ENCODE data around the gene SPATC1L.
"Not testable (repeated sequence)": the region's sequence is repeated elsewhere in the genome, so short reads cannot be mapped to it uniquely, and the experiment has no call there.

The SPATC1L gene

DNA sequence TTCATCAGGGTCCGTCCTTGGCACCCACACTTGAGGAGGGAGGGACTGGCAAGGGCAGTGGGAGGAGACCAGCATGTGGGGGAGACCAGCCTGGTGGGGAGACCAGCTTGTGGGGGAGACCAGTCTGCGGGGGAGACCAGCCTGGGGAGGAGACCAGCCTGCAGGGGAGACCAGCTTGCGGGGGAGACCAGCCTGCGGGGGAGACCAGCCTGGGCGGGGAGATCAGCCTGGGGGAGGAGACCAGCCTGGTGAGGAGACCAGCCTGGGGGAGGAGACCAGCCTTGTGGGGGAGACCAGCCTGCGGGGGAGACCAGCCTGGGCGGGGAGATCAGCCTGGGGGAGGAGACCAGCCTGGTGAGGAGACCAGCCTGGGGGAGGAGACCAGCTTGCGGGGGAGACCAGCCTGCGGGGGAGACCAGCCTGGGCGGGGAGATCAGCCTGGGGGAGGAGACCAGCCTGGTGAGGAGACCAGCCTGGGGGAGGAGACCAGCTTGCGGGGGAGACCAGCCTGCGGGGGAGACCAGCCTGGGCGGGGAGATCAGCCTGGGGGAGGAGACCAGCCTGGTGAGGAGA is 836 bp downstream of the SPATC1L start:
- not testable (repeated sequence) for DNase-seq (ENCODE audit: low read depth)

DNA sequence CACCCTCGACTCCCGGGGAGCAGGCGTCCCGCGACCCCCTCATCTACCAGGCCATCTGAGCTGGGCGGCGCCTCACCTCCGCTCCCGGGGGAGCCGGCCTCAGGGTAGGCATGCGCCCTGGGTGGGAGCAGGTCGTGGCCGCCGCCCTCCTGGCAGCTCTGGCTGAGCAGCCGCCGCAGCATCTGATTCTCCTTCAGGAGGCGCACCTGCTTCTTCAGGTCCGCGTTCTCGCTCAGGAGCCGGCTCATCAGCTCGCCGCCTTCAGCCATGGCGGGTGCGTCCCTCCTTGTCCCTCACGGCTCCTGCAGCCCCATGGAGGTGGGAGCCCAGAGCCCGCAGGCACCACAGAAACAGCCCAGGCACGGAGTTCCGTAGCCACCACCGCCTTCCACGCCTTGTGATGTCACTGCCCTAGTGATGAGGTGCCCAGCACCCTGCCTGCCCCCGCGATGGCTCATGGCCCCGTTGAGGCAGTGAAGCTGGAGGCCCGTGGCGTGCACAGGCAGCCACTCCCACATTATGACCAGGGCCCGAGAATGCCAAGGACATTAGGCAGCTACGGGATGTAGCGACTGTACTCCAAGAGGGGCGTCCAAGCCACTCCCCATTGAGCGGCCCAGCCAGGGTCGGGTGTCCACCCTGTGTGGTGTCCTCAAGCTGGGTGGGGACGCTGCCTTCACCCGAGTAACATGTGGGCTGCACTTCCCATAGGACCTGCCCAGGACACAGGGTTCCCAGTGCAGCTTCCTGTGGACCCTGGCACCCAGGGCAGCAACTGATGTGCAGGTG is 1.5 kb downstream of the SPATC1L start:
- DNase-seq (ENCODE audit: low read depth), result no peak

DNA sequence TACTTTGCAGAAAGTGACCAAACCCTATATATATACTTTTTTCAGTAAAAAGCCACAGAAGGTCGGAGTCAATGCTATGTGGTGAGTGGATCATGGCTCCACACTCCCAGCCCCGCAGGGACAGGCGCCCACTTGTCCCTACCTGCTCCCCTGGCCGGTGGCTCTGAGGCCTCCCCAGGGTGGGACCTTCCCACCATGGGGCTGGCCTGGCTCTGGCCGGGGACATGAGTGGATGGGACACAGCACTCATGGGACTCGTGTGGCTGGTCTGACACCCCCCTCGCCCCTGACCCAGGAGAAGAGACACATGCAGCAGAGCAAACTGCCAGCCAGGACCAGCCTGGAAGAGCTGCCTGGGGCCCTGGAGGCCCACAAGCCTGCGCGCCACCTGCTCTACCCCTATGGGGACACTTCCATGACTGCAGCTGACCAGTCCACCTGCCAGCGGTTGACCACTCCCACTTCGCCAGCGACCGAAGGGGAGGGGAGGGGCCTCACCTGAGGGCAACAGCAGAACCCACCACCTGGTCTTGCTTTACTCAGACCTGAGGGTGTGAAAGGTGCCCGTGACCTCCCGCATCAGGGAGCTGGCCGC is 2.2 kb downstream of the SPATC1L start:
- no peak for DNase-seq (ENCODE audit: low read depth)

DNA sequence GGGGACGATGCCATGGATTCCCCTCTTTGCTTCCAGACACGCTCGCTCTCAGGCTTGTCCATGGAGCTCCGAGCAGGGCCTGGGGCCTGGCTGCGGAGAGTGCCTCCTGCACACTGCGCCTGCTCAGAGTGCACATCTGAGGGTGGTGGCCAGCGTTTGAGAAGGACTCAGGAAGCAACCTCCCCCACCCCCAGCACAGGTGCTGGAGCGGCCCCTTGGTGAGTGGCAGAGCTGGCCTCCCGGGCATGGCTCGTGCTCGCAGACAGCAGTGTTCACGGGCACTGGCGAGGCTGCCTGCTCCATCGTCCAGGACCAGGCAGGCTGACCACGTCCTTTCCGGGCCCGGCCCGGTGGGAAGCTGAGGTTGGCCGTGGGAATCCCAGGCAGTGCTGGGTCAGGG is 2.8 kb downstream of the SPATC1L start:
- DNase-seq (ENCODE audit: low read depth), result no peak

DNA sequence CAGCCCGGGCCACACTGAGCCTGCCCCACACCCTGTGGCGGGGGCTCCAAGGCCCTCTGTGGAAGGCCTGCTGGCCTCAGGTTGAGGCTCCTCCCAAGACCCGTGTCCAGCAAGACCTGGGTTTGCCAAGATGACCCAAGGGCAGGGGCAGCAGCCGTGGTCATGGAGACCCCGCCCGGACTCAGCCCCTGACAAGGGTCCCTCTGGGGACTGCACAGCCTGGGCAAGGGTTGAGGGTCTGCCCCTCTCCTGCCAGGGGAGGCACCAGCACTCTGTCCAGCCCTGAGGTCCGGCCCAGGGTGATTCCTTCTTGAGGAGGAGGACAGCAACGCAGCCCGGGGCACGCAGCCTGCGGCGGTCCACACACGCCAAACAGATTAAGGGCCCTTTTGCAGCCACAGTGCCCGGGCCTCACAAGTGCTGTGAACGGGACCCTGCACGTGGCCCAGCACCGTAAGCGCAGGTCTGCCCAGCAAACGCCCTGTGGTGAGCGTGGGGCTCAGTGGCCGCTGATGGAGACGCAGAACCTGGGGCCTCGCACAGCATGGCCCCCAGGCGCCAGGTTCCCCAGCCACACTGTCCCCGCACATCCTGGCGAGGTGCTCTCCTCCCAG is 3.4 kb downstream of the SPATC1L start:
- DNase-seq (ENCODE audit: low read depth), result no peak

DNA sequence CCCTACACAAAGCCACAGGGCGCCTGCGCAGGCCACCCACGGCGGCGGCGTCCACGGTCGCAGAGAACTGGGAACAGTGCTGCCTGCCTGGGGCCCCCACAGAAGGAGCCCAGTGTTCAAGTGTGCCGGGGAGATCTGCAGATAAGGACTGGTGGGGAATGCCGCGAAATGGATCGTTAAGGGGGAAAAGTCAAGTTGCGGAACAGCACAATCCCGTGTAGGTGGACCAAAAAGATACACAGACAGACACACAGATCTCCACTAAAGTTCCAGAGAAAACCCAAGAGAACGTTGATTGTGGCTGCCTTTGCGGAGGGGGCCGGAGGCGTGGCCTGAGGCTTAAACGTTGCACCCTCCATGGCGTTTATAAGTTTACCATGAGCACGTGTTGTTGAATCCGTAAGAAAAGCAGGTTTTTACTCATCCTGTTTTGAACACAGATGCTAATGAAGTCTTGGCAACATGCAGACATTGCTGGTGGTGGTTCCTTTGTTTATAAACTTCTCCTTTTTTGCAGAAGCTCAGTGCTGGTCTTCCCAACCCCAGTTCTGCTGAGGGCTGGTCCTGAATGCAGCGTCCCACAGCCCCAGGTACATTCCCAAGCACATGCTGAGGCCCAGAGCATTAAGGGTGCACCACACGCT is 4.1 kb downstream of the SPATC1L start:
- no peak for DNase-seq (ENCODE audit: low read depth)

DNA sequence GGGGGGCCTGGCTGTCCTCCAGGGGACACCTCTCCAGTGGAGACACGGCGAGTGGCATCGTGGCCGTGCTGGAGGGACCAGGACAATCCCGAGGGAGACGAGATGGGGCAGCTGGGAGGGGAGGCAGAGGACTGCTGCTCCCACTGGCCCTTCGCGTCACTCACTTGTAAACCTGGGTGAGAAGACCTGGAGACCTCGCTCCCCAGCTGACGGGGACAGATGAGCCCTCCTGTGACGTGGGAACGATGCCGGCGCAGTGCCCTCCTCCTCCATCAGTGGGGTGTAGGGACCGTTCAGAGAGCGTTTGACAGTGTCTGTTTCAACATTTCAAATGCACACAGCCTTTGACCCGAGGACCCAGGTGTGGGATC is 4.6 kb downstream of the SPATC1L start:
- DNase-seq (ENCODE audit: low read depth), result no peak

DNA sequence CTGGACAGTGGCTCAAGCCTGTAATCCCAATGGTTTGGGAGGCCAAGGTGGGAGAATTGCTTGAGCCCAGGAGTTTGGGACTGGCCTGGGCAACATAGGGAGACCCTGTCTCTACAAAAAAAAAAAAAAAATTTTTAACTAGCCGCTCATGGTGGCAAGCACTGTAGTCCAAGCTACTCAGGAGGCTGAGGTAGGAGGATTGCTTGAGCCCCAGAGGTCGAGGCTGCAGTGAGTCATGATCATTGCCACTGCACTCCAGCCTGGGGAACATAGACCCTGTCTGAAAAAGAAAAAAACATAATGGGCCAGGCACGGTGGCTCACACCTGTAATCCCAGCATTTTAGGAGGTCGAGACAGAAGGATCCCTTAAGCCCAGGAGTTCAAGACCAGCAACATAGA is 5.3 kb downstream of the SPATC1L start:
- no peak for DNase-seq (ENCODE audit: low read depth)

DNA sequence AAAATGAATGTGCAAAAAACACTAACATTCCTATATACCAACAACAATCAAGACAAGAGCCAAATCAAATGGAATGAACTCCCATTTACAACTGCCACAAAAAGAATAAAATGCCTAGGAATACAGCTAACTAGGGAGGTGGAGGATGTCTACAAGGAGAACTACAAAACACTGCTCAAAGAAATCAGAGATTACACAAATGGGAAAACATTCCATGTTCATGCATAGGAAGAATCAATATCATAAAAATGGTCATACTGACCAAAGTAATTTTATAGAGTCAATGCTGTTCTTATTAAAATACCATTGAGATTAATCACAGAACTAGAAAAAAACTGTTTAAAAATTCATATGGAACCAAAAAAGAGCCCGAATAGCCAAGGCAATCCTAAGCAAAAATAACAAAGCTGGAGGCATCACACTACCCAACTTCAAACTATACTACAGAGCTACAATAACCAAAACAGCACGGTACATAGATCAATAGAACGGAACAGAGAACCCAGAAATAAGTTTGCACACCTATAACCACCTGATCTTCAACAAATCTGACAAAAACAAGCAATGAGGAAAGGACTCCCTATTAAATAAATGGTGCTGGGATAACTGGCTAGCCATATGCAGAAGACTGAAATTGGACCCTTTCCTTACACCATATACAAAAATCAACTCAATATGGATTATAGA is 7.7 kb downstream of the SPATC1L start:
- DNase-seq (ENCODE audit: low read depth), result not testable (repeated sequence)

DNA sequence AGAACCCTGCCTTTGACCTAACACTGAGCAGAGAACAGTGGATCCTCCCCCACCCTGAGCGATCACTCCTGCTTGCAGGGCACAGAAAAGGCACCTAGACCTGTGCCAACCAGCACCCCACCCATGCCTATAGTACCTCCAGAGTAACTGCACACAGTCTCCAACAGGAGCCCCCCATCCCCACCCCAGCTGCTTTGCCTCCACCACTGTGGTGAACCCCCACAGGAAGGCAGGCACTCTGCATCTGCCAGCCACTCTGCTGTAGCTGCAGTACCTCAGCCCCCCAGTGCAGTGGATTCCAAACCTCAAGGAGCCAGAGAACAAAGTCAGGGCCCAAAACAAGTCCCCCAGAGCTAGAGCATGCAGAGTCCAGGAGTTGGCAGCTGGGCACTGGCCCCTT is 10.7 kb downstream of the SPATC1L start:
- DNase-seq (ENCODE audit: low read depth), result no peak

DNA sequence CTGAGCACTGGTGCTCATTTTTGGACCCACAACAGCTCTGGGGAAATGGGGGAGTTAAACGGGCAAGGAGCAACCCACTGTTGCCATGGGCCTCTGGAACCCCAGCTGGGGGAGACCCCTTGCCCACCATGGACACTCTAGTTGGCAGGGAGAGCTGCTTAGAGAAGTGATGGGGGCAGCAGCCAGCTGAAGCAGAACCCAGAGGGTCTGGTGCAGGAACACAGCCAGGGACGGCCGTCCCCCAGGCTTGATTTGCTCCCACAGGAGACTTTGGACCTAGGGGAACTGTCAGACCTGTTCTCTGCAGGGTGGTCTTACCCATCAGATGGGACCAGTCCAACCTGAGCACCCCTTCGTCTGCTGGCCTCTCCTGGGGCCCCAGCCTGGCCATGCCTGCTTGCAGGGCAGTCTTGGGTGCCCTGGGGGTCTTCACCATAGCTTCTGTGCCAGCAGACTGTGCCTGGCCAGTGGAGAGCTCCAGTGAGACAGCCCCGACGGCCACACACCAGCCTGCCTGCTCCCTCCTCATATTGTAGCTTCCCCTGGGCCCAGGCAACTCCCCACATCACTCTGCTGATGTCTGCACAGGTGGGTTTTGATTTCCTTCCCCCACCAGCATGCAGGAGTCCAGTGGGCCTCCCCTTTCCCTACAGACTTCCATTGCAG is 11.3 kb downstream of the SPATC1L start:
- DNase-seq (ENCODE audit: low read depth), result no peak

DNA sequence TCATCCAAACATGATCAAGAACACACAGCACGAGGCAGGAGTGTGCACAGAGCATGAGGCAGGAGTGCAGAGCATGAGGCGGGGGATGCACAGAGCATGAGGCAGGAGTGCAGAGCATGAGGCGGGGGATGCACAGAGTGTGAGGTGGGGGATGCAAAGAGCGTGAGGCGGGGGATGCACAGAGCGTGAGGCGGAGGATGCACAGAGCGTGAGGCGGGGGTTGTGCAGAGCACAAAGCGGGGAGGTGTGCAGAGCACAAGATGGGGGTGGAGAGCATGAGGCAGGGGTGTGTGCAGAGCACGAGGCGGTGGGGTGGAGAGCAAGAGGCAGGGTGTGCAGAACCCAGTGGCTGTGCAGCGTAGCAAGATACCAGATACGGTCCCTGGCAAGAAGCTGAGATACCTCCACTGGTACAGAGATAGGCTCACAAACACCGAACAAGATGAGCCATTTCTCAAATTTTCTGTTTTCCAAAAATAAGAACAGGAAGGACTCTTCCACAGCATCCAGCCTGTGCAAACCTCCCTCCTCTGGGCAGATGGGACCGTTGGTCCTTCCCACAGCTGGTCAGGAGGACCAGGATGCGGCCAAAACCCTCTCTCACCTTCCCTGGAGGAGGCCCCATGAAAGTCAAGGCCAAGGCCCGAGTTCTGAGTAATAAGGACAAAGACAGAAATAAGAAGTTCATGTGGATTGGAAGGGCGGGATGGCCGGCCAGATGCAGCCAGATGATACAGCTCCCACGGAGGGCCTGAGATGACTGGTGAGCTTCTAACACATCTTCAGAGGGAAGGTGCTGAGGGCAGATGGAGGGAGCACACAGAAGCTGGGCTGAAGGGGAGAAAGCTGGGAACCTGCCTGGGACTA is 12.0 kb downstream of the SPATC1L start:
- DNase-seq (ENCODE audit: low read depth), result no peak

DNA sequence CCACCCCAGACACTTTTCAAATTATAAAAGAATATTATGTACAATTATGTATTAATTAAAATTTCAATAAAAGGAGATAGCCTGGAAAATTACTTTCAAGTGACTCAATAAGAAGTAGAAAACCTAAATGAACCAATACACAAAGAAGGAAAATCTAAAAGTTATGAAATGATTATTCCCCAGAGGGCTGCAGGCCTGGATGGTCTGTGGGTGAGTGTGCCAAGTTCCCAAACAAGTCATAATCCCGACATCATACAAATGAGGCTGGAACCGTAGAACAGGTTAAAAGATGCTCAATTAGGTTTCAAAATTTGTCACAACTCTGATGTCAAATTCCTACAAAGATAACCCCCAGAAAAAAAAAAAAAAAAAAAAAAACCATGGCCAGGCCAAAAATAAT is 12.7 kb downstream of the SPATC1L start:
- DNase-seq (ENCODE audit: low read depth), result no peak

DNA sequence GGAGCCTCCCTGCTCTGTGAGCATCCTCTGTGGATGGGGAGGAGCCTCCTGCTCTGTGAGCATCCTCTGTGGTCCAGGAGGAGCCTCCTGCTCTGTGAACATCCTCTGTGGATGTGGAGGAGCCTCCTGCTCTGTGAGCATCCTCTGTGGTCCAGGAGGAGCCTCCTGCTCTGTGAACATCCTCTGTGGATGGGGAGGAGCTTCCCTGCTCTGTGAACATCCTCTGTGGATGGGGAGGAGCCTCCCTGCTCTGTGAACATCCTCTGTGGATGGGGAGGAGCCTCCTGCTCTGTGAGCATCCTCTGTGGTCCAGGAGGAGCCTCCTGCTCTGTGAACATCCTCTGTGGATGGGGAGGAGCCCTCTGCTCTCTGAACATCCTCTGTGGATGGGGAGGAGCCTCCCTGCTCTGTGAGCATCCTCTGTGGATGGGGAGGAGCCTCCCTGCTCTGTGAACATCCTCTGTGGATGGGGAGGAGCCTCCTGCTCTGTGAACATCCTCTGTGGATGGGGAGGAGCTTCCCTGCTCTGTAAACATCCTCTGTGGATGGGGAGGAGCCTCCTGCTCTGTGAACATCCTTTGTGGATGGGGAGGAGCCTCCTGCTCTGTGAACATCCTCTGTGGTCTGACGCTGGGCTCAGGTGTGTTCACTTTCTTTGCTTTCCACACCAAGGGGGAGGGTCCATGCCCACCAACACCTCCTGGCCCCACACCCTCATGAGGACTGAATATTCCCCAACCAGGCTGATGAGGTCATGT is 13.6 kb downstream of the SPATC1L start:
- not testable (repeated sequence) for DNase-seq (ENCODE audit: low read depth)

DNA sequence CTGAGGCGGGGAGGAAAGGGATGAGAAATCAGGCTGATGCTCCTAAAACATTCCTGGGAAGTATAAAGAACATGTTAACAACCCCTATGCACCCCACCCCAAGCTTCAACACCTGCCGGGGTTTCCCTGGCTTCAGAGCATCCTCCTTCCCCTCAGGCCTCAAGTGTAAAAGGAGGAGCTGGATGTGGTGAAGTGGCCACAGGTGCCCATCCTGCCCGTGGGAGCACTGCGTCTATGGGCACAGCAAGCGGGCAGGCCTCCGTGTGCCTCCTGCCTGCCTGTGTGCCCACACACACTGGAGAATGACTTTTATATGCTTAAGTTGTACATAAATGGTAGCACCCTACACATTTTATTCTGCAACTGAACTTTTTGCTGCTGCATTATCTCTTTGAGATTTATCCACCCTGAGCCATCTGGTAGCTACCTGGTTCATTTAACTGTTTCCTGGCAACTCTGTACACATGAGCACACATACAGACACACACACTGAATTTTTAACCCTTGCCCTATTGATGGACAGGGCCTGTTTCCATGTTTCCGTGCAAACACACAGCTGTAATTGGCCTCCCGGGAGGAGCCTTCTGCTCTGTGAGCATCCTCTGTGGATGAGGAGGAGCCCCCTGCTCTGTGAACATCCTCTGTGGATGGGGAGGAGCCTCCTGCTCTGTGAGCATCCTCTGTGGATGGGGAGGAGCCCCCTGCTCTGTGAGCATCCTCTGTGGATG is 15.4 kb downstream of the SPATC1L start:
- no peak for DNase-seq (ENCODE audit: low read depth)

DNA sequence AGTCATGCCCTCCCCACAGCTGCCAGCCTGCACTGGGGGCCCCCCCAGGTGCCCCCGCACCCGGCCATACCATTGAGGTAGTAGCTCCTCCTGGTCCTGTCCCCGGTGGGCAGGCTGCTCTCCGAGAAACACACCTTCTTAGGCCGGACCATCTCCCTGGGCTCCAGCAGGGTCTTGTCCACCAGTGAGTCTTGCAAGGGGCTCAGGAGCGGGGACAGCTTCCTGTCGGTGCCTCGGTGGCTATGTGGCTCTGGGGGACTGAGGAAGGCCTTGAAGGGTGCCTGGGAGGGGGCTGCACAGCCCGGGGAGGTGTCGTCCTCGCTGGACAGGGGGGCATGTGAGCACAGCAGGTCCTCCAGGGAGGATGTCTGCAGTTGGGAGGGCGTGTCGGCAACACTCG is 16.0 kb downstream of the SPATC1L start:
- DNase-seq (ENCODE audit: low read depth), result no peak

DNA sequence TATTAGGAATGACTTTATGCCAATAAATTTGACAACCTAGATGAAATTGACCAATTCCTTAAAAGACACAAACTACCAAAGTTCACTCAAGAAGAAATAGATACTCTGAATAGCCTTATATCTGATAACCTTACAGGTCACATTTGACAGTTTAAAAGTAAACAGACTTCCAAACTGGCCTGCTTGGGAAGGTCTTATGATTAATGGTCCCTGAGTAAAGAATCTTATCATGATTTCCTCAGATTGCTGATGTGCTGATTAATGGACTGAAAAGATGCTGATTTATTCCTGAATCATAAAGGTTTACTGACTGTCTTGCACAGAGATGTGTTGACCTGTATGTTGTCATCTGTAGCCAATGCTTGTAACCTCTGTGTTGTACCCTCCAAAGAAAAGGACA is 19.2 kb downstream of the SPATC1L start:
- DNase-seq (ENCODE audit: low read depth), result no peak

DNA sequence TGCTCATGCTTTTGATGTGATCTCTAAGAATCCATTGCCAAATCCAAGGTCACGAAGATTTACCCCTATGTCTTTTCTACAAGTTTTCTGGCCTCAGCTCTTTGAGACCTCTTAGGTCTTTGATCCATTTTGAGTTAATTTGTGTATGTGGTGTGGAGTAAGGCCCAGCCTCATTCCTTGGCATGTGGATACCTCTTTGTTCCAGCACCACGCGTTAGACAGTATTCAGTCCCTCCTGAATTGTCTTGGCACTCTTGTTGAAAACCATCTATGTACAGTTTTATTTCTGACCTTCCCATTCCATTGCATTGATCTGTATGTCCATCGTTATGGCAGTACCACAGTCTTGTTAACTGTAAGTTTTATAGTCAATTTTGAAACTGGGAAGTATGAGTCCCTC is 20.9 kb downstream of the SPATC1L start:
- no peak for DNase-seq (ENCODE audit: low read depth)
